PC-9 (cell line): ENCODE results near the gene ZNF469.

Experiments
- CTCF ChIP-seq: fragments of 200-600 bp; sonication (generic); conservative IDR thresholded peaks from 2 replicates; pipeline ENCODE4 v1.6.1; 2017; ENCODE audit warnings: mixed run types, antibody characterized with exemption, mild to moderate bottlenecking, moderate library complexity
- EZH2 ChIP-seq: fragments of 200-600 bp; sonication (generic); IDR thresholded peaks from 2 replicates; pipeline ENCODE4 v1.8.0; 2017; ENCODE audit warnings: antibody characterized with exemption, low read depth

- TF ChIP-seq CTCF (no peak), EZH2 (no peak)
Measured at GRCh38 chr16:88354229-88355092, 28.3 kb upstream of the ZNF469 start.
